Naive thymus-derived CD8-positive, alpha-beta T cell (primary cell): ENCODE results near the gene COMP. TPM values are rescaled to one million over a fixed set of nuclear protein-coding genes. Genes with fewer than 3 reads are reported as not detected.

ENCODE experiments used
- ATAC-seq, 2 donors: fragments of 150-1000 bp; cut with Tn5 transposase in 1 of 2; sonication (Bioruptor Pico), chemical (Tn5 transposase) in 1 of 2; 1 replicate in 1 of 2; 2 replicates in 1 of 2; pipeline ENCODE4 v1.10.0; 2021; ENCODE audit warnings: mild to moderate bottlenecking in 2 of 2, moderate library complexity in 2 of 2
- POLR2A ChIA-PET: fragments of 350-600 bp; sonication (Branson Sonifier 250); formaldehyde crosslinking; loops from one replicate; lab custom pipeline; 2021; ENCODE audit warnings: antibody characterized with exemption; lab: Charles Lee
- DNase-seq, 10 donors: peaks; one replicate each; pipeline versions ENCODE4 v3.0.0 to v3.0.0-alpha.2; 2020 to 2022
- H3K27ac Mint-ChIP-seq, 10 donors: one replicate each; pipeline ENCODE4 v1.8.0; 2020 to 2022; ENCODE audit warnings: mild to moderate bottlenecking in 10 of 10, mixed read lengths in 10 of 10, moderate library complexity in 4 of 10, inconsistent platforms in 1 of 10
- H3K27me3 Mint-ChIP-seq, 5 donors: one replicate each; pipeline ENCODE4 v1.8.0; 2021 to 2022; ENCODE audit warnings: mixed read lengths in 5 of 5
- H3K36me3 Mint-ChIP-seq, 3 donors: one replicate each; pipeline ENCODE4 v1.8.0; 2020 to 2022; ENCODE audit warnings: mixed read lengths in 3 of 3, mild to moderate bottlenecking in 2 of 3, inconsistent platforms in 1 of 3
- H3K4me1 Mint-ChIP-seq, 4 donors: one replicate each; pipeline ENCODE4 v1.8.0; 2021 to 2022; ENCODE audit warnings: mixed read lengths in 4 of 4
- H3K4me3 Mint-ChIP-seq, 10 donors: one replicate each; pipeline ENCODE4 v1.8.0; 2020 to 2022; ENCODE audit warnings: mild to moderate bottlenecking in 10 of 10, mixed read lengths in 10 of 10, moderate library complexity in 6 of 10, inconsistent platforms in 1 of 10
- H3K9me3 Mint-ChIP-seq, 9 donors: one replicate each; pipeline ENCODE4 v1.8.0; 2020 to 2022; ENCODE audit warnings: mixed read lengths in 9 of 9, mild to moderate bottlenecking in 3 of 9, inconsistent platforms in 1 of 9, moderate library complexity in 1 of 9
- polyA plus RNA-seq, 3 donors: library from polyadenylated mRNA; unstranded; fragments of 300-500 nt; fragmentation: Illumina TruSeq; gene quantifications; one replicate each; pipeline ENCODE4 v1.2.3, GENCODE V29; 2021
- total RNA-seq, 8 experiments: library from RNA in 2 of 8; stranded (reverse) in 2 of 8; gene quantifications; one replicate each; pipeline ENCODE4 v1.2.3 and lab custom pipeline; 2021 to 2026

Gene COMP
- total and polyA plus RNA-seq, 5 experiments from 2014 or later: not detected

- ATAC-seq: no peak
- peaks cover 0 to 3% (median under 1%) of the 10 kb centered on the region in 4 donors for H3K4me1 Mint-ChIP-seq
- H3K27me3 Mint-ChIP-seq: no peaks in the 10 kb centered on the region
- H3K36me3 Mint-ChIP-seq: peaks cover 0 to 9% (median 3%) of the 10 kb centered on the region in 3 donors
- POLR2A ChIA-PET: no interaction called here
- no peak overlapping the region for H3K27ac Mint-ChIP-seq
- DNase-seq: no peak
- H3K9me3 Mint-ChIP-seq: no peaks in the 10 kb centered on the region
- H3K4me3 Mint-ChIP-seq: no peak overlapping the region
Observed at GRCh38 chr19:18770663-18771327, 20.3 kb downstream of the COMP start.

DNA sequence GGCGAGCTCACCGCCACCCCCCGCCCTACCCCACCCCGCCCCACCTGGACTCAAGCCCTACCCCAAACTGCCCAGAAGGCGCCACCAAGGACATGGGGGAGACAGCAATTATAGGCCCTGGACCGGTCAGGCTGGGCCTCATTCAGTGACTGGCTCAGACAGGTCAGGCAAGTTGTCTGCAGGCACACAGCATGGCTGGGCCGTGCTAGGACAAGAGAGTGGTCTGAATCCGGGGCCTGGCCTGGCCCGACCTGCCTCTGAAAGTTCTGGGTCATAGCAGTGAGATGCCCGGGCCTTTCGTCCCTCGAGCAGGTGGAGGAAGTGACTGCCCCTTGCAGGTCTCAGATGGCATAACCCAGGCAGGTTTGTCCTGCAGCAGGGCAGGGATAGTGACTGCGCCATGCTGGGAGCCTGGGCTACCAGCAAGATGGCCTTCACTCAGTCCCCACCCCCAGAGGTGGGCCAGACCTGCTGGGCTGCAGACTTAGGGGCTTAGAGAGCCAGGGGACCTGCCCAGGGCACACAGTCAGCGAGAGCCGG lies 21.0 kb downstream of the COMP start:
- Mint-ChIP-seq H3K9me3 (no peaks in the 10 kb centered on the region), H3K27ac (peak overlapping the region in 1 of 10 donors; percentile 18), H3K4me1 (peaks cover 0 to 3% (median under 1%) of the 10 kb centered on the region in 4 donors), H3K27me3 (no peaks in the 10 kb centered on the region), H3K4me3 (no peak overlapping the region), H3K36me3 (peaks cover 0 to 9% (median 3%) of the 10 kb centered on the region in 3 donors)
- POLR2A ChIA-PET: no interaction called here
- DNase-seq (no peak), ATAC-seq (no peak)

DNA sequence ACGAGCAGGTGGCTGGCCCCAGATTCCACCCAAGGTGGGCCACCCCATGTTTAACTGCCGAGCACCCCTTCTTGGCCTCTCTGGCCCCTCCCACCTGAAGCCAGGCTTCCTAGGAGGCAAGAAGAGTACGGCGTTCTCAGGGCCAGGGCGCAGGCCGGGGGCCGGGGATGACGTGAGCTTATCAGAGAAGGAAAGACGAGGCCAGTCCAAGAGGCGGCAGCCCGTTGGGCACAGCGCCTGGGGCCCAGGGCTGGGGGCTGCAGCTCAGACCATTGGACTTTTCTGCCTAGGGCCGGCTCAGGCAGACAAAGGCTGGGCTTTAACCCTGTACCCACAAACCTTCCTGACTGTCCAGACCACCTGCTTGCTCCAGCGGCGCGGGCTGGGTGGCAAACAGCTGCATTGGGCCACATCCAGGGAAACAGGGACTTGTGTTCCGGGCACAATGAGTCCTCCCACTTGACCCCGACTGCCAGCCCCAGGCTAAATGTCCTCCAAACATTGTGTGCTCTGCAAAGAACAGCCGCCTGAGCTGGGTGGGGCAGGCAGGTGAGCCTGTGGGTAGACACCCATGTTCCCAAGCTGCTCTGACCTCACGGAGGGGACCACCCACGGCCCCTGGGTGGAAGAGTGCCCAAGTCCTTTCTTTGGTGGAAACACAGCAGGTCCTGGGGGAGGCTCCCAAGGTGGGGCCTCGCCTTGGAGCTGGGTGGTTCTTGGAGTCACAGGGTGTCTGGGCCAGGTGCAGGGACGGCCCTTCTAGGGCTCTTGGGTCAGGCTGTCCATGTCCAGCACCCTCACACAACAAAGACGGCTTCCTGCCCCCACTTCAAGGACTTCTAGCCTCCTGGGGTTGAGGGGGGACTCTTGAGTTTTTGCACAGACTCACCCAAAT lies 21.9 kb downstream of the COMP start:
- no peaks in the 10 kb centered on the region for H3K27me3 Mint-ChIP-seq
- H3K4me1 Mint-ChIP-seq: peaks cover 0 to 3% (median under 1%) of the 10 kb centered on the region in 4 donors
- H3K27ac Mint-ChIP-seq: no peak overlapping the region
- H3K4me3 Mint-ChIP-seq: no peak overlapping the region
- ATAC-seq (no peak), DNase-seq (no peak)
- no peaks in the 10 kb centered on the region for H3K9me3 Mint-ChIP-seq
- peaks cover 0 to 9% (median 3%) of the 10 kb centered on the region in 3 donors for H3K36me3 Mint-ChIP-seq
- POLR2A ChIA-PET: no interaction called here

GRCh38 chr19:18768046-18768771 lies 22.9 kb downstream of the COMP start:
- peaks cover 0 to 3% (median under 1%) of the 10 kb centered on the region in 4 donors for H3K4me1 Mint-ChIP-seq
- H3K4me3 Mint-ChIP-seq: no peak overlapping the region
- H3K27ac Mint-ChIP-seq: no peak overlapping the region
- DNase-seq: no peak
- H3K36me3 Mint-ChIP-seq: peaks cover 0 to 9% (median 3%) of the 10 kb centered on the region in 3 donors
- ATAC-seq: no peak
- no peaks in the 10 kb centered on the region for H3K27me3 Mint-ChIP-seq
- POLR2A ChIA-PET: no interaction called here
- H3K9me3 Mint-ChIP-seq: no peaks in the 10 kb centered on the region

DNA sequence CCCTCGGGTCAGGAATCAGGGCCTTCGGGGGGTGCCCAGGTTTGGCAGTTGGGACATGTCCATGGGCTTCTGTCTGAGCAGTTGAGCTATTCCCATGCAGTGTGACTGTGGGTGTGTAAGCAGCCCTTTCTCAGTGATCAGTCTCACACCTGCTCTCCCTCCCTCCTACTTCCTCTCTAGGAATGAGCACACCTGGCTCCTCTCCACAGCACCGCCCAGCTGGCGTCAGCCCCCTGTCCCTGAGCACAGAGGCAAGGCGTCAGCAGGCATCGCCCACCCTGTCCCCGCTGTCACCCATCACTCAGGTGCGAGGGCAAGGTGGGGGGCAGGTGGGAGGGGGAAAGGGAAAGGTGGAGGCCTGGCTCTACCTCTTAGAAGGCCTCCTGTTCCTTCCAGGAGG lies 25.9 kb downstream of the COMP start:
- Mint-ChIP-seq H3K27ac (peak overlapping the region in 1 of 10 donors; percentile 48), H3K4me1 (peaks cover 0 to 2% (median under 1%) of the 10 kb centered on the region in 4 donors), H3K27me3 (no peaks in the 10 kb centered on the region), H3K9me3 (no peaks in the 10 kb centered on the region), H3K36me3 (peaks cover 0 to 9% (median 3%) of the 10 kb centered on the region in 3 donors), H3K4me3 (no peak overlapping the region)
- POLR2A ChIA-PET: interaction anchor here (0.7 to 1.2 kb wide), 2 partner anchors 9 to 168 kb away, joined by 3 read pairs; no protein-coding TSS in a partner anchor
- ATAC-seq (no peak), DNase-seq (no peak)

DNA sequence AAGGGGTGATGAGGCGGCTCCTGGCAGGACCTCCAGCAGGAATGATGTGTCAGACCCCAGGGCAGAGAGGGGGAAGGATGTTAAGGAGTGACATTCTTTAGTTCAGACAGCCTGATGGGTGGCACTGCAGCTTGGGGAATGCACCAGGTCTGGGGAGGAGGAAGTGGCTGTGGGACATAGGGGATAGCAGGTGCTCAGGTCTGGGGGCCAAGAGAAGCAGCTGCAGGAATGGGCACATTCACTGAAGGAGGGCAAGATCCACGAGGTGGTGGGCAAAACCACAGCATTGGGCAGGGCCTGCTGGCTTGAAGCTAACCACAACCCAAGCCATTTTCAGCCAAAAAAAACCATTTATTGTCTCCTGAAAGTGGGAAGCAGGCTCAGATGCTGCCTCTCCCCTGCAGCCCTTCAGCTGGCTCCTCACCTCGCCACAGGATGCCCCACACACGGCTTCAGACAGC lies 26.5 kb downstream of the COMP start:
- no peak overlapping the region for H3K4me3 Mint-ChIP-seq
- peaks cover 0 to 2% (median under 1%) of the 10 kb centered on the region in 4 donors for H3K4me1 Mint-ChIP-seq
- peak overlapping the region in 1 of 10 donors; percentile 19 for H3K27ac Mint-ChIP-seq
- no peaks in the 10 kb centered on the region for H3K27me3 Mint-ChIP-seq
- DNase-seq (no peak), ATAC-seq (no peak)
- H3K36me3 Mint-ChIP-seq: peaks cover 0 to 9% (median 3%) of the 10 kb centered on the region in 3 donors
- H3K9me3 Mint-ChIP-seq: no peaks in the 10 kb centered on the region
- POLR2A ChIA-PET: interaction anchor here (1.2 kb wide), 1 partner anchor 9 kb away, joined by 3 read pairs; no protein-coding TSS in a partner anchor

DNA sequence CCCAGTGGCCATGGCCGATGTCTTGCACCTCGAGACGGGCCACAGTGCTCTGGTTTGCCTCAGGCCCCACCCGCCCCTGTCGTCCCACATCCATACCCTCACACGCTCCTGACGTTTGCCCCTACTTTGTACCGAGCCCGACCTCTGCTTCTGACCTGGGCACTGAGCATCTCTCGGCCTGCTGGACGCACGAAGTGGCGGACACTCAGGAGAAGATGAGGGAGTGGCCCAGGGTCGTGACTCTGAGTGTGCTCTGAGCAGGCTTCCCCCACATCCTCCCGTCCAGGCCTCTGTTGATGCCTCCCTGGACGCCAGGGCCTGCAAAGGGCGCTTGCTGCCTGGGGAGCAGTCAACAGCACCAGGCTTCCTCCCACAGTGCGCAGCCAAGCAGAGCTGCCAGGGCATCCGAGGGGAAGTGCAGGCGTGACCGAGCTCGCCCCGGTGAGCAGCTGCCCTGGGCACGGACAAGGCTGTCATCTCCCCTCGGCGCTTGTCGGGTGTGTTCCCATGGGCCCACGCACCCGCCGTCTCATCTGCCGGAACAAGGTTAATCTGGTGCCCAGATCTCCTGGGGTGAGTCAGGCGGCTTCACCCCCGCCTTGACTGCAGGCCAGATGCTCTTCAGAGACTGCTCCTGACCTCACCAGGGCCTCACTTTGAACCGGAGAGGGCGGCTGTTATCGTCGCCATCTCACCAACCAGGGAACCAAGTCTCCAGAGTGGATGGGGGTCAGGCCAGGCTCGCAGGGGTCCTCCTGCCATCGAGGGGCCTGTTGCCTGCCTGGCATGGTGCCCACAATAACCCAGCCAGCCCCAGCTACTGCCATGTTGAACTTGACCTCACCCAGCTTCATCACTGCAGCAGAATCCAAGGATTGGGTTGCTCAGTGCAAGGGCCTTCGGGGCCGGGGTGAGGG lies 27.2 kb downstream of the COMP start:
- H3K4me1 Mint-ChIP-seq: peaks cover 0 to 2% (median under 1%) of the 10 kb centered on the region in 4 donors
- POLR2A ChIA-PET: no interaction called here
- no peak overlapping the region for H3K4me3 Mint-ChIP-seq
- H3K9me3 Mint-ChIP-seq: no peaks in the 10 kb centered on the region
- peaks cover 0 to 9% (median 3%) of the 10 kb centered on the region in 3 donors for H3K36me3 Mint-ChIP-seq
- peak overlapping the region in 1 of 10 donors; percentile 69 for H3K27ac Mint-ChIP-seq
- DNase-seq: no peak
- no peak for ATAC-seq
- no peaks in the 10 kb centered on the region for H3K27me3 Mint-ChIP-seq

DNA sequence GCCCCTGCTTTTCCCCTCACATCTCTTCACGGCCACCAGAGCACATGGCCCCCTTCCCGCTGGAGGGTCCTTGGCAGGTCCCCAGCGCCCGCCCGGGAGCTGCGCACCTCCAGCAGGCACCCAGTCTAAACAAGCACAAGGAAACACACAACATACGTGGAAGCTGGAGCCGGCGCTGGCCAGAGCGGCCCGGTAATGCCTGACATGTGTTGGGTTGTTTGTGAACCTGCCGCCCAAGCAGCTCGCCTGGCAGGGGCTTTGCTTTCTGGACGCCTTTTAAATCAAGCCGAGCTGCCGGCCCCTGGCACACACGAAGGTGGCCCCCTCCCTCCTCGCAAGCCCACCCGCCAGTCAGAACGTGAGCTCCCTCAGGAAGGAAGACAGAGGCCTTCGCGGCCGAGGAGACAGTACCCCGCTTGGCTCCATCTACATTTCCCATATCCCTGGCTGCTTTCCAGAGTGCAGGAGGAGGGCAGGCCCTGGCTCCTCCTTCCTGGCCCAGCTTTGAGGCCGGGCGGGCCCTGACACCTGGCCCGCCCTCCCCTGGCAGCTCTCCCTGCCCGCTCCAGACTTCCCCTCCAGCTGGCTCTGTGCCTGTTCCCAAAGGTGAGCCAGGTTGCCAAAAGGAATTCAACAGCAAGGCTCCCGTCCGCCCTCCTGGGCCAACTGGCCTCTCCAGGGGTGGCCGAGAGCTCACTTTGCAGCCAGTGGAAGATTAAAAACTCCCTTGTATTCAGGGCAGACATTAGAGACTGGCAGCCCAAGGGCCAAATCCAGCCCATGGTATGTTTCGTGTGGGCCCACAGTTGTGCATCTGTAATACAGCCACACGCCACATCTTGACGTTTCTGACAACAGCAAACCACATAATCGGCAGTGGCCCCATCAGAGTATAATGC lies 28.7 kb downstream of the COMP start:
- H3K27ac Mint-ChIP-seq: no peak overlapping the region
- H3K27me3 Mint-ChIP-seq: no peaks in the 10 kb centered on the region
- no peak for DNase-seq
- no peak for ATAC-seq
- POLR2A ChIA-PET: no interaction called here
- no peak overlapping the region for H3K4me3 Mint-ChIP-seq
- peaks cover 0 to 6% (median 3%) of the 10 kb centered on the region in 3 donors for H3K36me3 Mint-ChIP-seq
- H3K9me3 Mint-ChIP-seq: no peaks in the 10 kb centered on the region
- peaks cover 0 to 2% (median under 1%) of the 10 kb centered on the region in 4 donors for H3K4me1 Mint-ChIP-seq

DNA sequence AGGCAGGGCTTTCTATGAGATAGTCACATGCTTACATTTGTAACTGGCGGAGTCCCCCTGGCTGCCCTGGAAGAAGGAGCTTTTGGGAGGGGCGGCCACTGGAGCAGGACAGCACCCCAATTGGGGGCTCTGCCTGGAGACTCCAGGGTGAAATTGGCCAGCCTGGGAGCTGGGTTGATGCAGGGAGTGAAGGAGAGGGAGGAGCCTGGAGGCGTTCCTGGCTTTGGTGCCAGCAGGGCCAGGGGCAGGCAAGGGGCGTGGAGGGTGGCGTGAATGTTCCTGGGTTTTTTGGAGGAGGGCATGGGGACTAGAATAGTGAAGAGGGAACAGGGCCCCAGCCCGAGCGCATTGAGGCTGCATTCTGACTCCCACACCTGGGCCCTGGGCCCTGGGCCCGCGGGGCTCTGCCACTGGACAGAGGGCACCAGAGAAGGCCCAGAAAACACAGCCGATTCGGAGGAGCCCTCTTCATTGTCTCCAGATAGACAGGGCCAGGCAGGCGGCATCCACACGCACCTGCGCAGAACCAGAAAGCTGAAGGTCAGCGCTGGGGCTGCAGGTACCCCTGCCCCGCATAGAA lies 29.5 kb downstream of the COMP start:
- Mint-ChIP-seq H3K9me3 (no peaks in the 10 kb centered on the region), H3K4me3 (no peak overlapping the region), H3K4me1 (peaks cover 0 to 2% (median under 1%) of the 10 kb centered on the region in 4 donors), H3K36me3 (peaks cover 0 to 1% (median 0%) of the 10 kb centered on the region in 3 donors), H3K27ac (no peak overlapping the region), H3K27me3 (no peaks in the 10 kb centered on the region)
- DNase-seq (no peak), ATAC-seq (no peak)
- POLR2A ChIA-PET: no interaction called here
